A549 (cell line): ENCODE data around the gene SLC38A3.

Experiments used
- KDM5A ChIP-seq: fragments of 200-600 bp; sonication (generic); IDR thresholded peaks from 2 replicates; pipeline ENCODE4 v1.6.1; 2016; ENCODE audit warnings: antibody characterized with exemption, mild to moderate bottlenecking
- NR3C1 ChIP-seq: fragments of >200 bp; sonication (Bioruptor Twin); formaldehyde crosslinking; IDR thresholded peaks from 3 replicates; pipeline ENCODE4 v1.6.1; 2017
- POLR2A ChIP-seq: IDR thresholded peaks from 2 replicates; pipeline ENCODE4 v1.6.1; 2012; ENCODE audit warnings: mild to moderate bottlenecking, low read length
- RFX5 ChIP-seq: fragments of 450-650 bp; IDR thresholded peaks from 2 replicates; pipeline ENCODE4 v1.7.1; 2014; ENCODE audit warnings: antibody characterized with exemption, mild to moderate bottlenecking, moderate library complexity
- SMC3 ChIP-seq: fragments of >200 bp; sonication (Bioruptor Twin); formaldehyde crosslinking; IDR thresholded peaks from 3 replicates; pipeline ENCODE4 v1.6.1; 2018; ENCODE audit warnings: inconsistent platforms
- ZC3H11A ChIP-seq: fragments of 450-650 bp; IDR thresholded peaks from 2 replicates; pipeline ENCODE4 v1.6.1; 2014; ENCODE audit warnings: antibody characterized with exemption, mild to moderate bottlenecking
- TF ChIP-seq, protein P1 (sequence below): fragments of >200 bp; sonication (Bioruptor Twin); formaldehyde crosslinking; IDR thresholded peaks from 3 replicates; pipeline ENCODE4 v1.5.1; 2016
- TF ChIP-seq, protein P2 (sequence below): fragments of 200-600 bp; sonication (generic); IDR thresholded peaks from 2 replicates; pipeline ENCODE4 v1.6.1; 2016; ENCODE audit warnings: antibody characterized with exemption, mild to moderate bottlenecking, moderate library complexity
- TF ChIP-seq, protein P3 (sequence below): IDR thresholded peaks from 2 replicates; pipeline ENCODE4 v1.6.1; 2012; ENCODE audit warnings: low read depth, borderline replicate concordance

DNA sequence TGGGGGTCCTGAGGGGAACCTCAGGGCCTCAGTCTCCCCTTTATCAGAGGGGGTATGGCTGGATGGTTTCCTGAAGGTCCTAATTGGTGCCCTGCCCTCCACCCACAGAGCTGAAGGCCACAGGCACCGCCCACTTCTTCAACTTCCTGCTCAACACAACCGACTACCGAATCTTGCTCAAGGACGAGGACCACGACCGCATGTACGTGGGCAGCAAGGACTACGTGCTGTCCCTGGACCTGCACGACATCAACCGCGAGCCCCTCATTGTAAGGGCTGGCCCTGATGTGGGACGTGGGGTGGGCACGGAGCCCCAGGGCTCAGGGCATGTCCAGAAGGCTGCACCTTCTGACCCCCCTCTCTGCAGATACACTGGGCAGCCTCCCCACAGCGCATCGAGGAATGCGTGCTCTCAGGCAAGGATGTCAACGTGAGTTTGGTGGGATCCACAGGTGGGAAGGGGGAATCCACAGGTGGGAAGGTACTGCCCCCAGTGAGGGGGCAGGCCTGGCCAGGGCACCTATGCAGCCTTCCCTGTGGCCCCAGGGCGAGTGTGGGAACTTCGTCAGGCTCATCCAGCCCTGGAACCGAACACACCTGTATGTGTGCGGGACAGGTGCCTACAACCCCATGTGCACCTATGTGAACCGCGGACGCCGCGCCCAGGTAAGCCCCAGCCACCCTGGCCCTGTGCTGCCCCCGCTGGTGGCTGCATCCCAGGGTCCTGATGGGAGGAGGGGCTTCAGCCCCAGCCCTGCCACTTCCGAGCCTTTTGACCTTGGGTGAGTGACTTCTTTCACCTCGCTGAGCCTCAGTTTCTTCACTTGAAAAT is 31.2 kb upstream of the SLC38A3 start:
- no peak for TF ChIP-seq KDM5A
- TF ChIP-seq POLR2A: no peak
- TF ChIP-seq, protein P1, sequence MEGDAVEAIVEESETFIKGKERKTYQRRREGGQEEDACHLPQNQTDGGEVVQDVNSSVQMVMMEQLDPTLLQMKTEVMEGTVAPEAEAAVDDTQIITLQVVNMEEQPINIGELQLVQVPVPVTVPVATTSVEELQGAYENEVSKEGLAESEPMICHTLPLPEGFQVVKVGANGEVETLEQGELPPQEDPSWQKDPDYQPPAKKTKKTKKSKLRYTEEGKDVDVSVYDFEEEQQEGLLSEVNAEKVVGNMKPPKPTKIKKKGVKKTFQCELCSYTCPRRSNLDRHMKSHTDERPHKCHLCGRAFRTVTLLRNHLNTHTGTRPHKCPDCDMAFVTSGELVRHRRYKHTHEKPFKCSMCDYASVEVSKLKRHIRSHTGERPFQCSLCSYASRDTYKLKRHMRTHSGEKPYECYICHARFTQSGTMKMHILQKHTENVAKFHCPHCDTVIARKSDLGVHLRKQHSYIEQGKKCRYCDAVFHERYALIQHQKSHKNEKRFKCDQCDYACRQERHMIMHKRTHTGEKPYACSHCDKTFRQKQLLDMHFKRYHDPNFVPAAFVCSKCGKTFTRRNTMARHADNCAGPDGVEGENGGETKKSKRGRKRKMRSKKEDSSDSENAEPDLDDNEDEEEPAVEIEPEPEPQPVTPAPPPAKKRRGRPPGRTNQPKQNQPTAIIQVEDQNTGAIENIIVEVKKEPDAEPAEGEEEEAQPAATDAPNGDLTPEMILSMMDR: no peak
- TF ChIP-seq RFX5: no peak
- no peak for TF ChIP-seq NR3C1
- TF ChIP-seq, protein P2, sequence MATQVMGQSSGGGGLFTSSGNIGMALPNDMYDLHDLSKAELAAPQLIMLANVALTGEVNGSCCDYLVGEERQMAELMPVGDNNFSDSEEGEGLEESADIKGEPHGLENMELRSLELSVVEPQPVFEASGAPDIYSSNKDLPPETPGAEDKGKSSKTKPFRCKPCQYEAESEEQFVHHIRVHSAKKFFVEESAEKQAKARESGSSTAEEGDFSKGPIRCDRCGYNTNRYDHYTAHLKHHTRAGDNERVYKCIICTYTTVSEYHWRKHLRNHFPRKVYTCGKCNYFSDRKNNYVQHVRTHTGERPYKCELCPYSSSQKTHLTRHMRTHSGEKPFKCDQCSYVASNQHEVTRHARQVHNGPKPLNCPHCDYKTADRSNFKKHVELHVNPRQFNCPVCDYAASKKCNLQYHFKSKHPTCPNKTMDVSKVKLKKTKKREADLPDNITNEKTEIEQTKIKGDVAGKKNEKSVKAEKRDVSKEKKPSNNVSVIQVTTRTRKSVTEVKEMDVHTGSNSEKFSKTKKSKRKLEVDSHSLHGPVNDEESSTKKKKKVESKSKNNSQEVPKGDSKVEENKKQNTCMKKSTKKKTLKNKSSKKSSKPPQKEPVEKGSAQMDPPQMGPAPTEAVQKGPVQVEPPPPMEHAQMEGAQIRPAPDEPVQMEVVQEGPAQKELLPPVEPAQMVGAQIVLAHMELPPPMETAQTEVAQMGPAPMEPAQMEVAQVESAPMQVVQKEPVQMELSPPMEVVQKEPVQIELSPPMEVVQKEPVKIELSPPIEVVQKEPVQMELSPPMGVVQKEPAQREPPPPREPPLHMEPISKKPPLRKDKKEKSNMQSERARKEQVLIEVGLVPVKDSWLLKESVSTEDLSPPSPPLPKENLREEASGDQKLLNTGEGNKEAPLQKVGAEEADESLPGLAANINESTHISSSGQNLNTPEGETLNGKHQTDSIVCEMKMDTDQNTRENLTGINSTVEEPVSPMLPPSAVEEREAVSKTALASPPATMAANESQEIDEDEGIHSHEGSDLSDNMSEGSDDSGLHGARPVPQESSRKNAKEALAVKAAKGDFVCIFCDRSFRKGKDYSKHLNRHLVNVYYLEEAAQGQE: no peak
- TF ChIP-seq ZC3H11A: no peak
- TF ChIP-seq, protein P3, sequence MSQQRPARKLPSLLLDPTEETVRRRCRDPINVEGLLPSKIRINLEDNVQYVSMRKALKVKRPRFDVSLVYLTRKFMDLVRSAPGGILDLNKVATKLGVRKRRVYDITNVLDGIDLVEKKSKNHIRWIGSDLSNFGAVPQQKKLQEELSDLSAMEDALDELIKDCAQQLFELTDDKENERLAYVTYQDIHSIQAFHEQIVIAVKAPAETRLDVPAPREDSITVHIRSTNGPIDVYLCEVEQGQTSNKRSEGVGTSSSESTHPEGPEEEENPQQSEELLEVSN: no peak
- no peak for TF ChIP-seq SMC3
